NCI-H748 (cell line): ENCODE results near the gene CFAP210.
"Not testable (repeated sequence)": the region's sequence is repeated elsewhere in the genome, so short reads cannot be mapped to it uniquely, and the experiment has no call there.

Experiments
- DNase-seq: peaks from one replicate; lab custom pipeline; 2025; ENCODE audit not compliant: unreplicated experiment; lab: John Stamatoyannopoulos, UW

CFAP210 gene

DNA sequence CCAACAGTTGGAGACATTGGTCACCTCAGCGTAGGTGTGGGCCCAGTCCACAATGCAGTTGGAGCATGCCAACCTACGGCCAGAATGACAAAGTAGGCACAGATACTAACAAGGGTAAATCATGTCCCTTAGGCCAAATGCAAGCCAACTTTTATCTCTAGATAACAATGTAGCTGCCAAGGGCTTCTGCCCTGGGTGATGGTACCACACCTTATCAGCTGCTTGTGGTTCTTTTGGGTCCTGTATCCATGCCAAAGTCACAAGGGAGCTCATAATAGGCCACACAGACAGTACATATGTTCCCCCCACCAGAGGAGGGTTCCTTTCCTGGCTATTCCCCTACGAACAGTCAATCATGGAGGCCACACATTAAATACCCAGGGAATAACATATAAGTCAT, 19.1 kb upstream of the CFAP210 start:
- DNase-seq, result no peak

DNA sequence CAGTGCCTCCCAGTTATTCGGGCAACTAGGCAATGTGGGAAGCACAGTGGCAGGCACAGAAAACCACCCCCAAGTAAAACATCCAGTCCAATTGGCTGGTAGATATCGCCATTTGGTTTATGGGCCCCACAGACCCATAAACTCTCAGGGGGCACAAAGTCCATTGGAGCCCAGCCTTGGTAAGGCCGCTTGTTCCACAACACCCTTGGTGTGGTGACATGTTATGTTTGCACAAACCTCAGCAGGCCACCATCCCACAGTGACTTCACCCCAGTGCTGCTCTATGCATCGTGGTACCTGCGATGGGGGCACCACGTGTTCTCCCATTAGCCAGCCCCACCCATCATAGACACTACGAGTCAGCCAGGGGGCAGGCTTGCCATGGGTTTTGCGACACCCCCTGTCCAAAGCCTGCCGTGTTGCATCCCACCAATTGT, 18.6 kb upstream of the CFAP210 start:
- no peak for DNase-seq

DNA sequence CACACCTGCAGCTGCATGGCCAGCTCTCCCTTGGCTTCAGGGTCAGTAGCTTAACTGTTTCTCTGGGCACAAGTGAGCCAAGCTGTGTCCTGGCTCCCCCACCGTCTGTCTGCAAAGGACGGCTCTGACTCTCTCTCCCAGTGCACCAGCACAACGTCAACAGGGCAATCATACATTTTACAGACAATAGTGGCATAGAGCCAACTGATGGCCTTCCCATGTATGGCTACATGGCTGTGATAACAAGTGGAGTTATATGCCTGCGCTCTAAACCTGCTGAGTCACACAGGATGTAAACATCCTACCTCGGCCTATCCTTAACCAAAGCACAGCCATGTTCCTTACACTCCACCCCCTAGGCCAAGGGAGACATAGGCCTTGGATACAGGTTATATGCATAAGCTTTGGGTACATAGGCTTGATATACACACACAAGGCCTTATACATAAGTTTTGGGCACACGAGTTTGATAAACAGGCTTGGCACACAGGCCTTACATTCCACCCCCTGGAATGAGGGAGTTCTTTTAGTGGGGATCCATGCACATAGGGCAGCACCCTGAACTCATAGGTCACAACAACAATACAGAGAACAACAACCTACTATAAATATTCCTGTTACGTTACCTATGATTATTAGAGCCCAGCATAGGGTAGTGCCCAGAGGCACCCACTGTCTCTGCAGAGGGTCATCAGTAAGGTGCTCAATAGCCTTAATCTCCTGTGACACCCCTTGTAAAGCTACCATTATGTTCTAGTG, 17.7 kb upstream of the CFAP210 start:
- DNase-seq, result peak; percentile 58

DNA sequence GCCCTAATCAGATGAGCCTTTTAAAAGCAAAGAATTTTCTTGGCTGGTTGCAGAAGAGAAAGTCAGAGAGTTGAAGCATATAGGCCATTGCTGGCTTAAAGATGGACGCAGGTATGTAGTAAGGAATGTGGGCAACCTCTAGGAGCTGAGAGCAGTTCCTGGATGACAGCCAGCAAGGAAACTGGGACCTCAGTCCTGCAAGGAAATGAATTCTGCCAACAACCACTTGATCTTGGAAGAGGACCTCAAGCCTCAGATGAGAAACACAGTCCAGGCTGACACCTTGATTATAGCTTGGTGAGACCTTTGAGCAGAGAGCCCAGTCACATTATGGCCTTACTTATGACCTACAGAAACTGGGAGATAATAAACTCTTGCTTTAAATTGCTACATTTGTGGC, 15.8 kb upstream of the CFAP210 start:
- no peak for DNase-seq

DNA sequence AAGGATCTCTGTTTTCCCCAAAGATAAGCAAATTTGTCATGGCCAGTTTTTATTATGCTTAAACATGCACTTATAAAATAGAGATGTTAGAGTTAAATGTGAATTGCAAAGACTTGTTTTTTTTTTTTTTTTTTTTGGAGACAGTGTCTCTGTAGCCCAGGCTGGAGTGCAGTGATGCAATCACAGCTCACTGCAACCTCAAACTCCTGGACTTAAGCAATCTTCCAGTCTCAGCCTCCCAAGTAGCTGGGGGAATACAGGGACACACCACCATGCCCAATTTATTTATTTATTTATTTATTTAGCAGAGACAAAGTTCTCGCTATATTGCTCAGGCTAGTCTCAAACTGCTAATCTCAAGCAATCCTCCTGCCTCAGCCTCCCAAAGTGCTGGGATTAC, 15.1 kb upstream of the CFAP210 start:
- no peak for DNase-seq

DNA sequence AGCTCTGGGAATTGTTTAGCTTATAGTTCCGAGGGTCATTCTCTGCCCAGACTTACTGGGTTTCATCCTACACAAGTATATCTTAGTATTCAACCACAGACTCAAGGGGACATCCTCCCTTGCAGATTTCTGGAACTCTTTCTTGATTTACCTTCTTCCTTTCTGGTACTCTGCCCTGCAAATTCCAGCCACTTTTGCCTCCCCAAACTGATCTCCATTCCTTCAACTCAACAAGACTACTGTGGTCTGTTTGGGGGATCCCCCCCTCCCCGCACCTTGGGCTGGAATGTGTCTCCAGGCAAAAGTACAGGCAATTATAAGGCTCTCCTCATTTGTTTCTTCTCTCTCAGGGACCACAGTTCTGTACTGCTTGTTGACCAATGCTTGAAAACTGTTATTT, 13.4 kb upstream of the CFAP210 start:
- no peak for DNase-seq

DNA sequence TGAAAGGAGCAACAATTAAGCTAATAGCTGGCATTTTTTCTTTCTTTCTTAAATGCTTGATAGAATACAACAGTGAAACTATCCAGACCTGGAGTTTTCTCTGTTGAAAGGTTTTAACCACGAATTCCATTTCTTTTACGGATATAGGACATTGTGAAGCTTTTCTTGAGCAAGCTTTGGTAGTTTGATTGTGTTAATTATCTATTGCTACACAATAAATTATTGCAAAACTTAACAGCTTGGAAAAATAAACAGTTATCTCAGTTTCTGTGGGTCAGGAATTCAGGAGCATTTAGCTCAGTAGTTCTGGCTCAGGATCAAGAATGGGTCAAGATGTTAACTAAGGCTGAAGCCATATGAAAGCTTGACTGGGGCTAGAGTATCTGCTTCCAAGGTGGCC, 11.7 kb upstream of the CFAP210 start:
- DNase-seq, result no peak

DNA sequence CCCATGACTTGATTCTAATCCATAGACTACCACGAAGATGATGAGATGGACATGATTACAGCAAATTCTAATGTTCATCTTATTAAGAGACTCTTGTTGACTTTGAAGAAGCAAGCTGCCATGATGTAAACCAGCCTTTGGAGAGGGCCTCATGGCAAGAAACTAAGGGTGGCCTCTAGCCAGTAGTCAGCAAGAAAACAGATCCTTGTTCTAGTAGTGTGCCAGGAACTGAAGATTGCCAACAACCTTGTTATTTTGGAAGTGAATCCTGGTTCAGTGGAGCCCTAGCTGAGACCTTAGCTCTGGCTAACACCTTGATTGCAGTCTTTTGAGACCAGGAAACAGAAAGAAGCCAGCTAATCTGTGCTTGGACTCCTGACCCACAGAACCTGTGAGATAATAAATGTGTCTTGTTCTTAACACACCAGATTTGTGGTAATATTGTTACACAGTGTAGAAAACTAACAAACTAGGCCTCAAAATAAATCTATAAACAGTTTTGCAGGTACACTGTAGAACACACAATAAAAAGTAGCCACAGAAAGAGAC, 10.0 kb upstream of the CFAP210 start:
- DNase-seq, result no peak

DNA sequence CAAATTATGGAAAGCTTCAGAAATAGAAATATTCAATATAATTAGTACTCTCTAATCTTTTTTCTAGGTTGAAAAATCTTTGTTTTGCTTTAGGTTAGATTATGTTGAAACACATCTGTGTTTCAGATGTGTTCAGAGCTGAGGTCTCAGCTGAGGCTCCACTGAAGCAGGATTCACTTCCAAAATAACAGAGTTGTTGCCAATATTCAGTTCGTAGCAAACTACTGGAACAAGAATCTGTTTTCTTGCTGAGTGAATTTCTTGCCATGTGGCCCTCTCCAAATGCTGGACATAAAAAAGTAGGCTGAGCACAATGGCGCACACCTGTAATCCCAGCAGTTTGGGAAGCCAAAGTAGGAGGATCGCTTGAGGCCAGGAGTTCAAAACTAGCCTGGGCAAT, 8.8 kb upstream of the CFAP210 start:
- no peak for DNase-seq

DNA sequence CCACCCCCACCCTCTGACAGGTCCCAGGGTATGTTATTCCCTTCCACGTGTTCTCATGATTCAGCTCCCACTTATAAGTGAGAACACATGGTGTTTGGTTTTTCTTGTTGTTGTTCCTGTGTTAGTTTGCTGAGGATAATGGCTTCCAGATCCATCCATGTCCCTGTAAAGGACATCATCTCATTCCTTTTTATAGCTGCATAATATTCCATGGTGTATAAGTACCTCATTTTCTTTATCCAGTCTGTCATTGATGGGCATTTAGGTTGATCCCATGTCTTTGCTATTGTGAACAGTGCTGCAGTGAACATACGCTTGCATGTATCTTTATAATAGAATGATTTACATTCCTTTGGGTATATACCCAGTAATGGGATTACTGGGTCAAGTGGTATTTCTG, 5.0 kb upstream of the CFAP210 start:
- not testable (repeated sequence) for DNase-seq

DNA sequence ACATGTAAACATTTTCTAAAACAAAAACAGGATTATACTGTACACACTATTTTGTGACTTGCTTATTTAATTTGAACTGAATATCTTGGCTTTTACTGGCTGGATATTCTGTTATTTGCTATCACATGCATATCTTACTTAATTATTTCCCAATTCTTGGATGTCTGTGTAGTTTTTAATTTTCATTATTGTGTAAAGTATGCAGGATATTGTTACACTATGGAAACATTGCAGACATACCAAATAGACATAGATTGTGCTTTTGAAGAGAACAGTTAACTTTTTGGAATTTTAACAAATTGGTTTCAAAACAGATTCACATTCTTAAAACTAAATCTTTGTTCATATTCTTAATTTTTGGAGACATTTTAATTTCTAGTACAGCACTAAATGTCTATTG, 2.2 kb upstream of the CFAP210 start:
- DNase-seq, result no peak

DNA sequence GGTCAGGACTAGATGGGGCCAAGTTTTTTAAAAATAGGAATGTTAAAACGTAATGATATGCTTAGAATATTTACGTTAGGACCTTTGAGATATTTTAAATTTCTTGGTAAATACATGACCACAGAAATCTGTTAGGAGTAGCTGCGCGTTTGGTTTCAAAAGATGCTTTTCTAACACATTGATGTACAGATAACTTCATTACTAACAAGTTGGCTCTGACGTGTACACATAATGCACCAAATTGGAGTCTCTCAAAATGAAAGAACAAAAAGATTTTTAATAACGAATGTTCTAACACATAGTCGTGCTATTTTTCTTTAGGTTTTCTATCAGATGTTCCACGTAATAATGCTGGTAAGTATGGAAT, 672 bp upstream of the CFAP210 start:
- no peak for DNase-seq

DNA sequence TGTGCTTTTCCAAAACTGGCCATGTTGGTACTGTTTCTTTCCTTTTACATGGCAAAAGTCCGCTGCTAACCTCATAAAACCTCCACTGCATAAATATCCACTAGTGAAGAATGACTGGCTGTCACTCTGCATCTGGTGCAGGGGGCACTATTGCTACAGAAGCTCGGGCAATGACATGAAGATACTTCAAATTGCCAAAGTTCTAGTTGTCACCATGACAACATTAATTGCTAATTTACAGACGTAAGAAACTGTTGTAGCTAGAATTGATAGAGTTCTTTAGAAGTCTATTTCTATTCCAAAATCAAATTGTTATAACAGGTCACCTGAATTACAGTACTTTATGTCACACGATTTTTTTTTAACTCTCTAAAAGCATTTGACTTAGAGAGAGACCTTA, 845 bp downstream of the CFAP210 start:
- DNase-seq, result peak; percentile 71

DNA sequence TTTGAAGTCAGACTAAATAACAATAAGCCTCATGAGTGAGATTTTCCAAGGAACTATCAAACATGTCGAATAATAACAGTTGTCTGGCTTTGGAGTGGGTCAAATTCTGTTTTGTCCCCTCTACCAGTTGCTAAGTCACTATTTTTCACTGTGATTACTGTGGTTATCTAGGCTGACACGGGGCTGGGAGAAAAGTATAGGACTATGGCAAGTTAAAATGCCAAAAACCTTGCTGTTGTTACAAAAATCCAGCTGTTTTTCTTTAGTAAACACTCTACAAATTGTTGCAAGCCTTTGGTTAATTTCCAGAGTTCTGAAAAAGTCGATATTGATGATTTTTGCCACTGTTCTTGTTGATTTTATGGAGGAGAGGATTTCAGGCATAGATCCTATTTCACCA, 1.5 kb downstream of the CFAP210 start:
- DNase-seq, result no peak

DNA sequence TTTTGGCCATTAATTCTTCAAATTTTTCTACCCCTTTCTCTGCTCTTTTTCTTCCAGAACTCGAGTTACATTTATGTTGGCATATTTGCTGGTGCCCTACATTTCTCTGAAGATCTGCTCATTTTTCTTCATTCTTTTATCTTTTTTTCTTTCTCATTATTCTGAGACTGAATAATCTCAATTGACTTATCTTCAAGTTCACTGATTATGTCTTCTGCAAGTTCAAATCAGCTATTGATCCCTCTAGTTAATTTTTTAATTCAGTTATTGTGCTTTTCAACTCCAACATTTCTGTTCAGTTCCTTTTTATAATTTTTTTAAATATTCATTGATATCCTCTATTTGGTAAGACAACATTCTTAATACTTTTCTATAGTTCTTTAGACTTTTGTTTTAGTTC, 3.2 kb downstream of the CFAP210 start:
- DNase-seq, result no peak

DNA sequence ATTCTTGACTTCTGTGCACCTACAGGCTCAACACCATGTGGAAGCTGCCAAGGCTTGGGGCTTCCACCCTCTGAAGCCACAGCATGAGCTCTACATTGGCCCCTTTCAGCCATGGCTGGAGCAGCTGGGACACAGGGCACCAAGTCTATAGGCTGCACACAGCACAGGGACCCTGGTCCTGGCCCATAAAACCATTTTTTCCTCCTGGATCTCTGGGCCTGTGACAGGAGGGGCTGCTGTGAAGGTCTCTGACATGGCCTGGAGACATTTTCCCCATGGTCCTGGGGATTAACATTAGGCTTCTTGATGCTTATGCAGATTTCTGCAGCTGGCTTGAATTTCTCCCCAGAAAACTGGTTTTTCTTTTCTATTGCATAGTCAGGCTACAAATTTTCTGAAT, 6.3 kb downstream of the CFAP210 start:
- not testable (repeated sequence) for DNase-seq

DNA sequence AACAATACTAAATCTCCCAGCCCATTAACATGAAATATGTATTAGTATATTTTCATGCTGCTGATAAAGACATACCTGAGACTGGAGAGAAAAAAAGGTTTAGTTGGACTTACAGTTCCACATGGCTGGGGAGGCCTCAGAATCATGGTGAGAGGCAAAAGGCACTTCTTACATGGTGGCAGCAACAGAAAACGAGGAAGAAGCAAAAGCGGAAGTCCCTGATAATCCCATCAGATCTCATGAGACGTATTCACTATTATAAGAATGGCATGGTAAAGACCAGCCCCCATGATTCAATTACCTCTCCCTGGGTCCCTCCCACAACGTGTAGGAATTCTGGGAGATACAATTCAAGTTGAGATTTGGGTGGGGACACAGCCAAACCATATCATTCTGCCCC, 7.4 kb downstream of the CFAP210 start:
- not testable (repeated sequence) for DNase-seq

DNA sequence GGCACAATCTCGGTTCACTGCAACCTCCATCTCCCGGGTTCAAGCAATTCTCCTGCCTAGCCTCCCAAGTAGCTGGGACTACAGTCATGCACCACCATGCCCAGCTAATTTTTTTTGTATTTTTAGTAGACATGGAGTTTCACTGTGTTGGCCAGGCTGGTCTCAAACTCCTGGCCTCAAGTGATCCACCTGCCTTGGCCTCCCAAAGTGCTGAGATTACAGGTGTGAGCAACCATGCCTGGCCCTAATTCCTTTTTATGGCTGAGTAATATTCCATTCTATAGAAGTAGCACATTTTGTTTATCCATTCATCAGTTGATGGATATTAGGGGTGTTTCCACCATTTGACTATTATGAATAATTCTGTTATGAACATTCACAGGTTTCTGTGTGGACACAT, 9.5 kb downstream of the CFAP210 start:
- not testable (repeated sequence) for DNase-seq

DNA sequence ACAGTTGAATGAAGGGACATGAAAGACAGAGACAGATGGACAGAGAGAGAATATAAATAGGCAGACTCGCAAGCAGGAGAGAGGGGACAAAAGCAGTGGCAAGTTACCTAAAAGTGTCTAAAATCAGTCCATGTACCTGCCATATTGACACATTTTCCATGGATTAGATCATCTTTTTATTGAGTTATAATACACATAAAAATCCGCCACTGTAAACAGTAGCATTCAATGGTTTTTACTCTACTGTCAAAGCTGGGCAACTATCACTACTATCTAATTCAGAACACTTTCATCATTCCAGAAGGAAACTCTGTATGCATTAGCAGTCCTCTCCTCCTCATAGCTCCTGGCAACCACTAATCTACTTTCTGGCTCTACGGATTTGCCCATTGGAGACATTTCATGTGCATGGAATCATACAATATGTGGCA, 10.1 kb downstream of the CFAP210 start:
- no peak for DNase-seq

DNA sequence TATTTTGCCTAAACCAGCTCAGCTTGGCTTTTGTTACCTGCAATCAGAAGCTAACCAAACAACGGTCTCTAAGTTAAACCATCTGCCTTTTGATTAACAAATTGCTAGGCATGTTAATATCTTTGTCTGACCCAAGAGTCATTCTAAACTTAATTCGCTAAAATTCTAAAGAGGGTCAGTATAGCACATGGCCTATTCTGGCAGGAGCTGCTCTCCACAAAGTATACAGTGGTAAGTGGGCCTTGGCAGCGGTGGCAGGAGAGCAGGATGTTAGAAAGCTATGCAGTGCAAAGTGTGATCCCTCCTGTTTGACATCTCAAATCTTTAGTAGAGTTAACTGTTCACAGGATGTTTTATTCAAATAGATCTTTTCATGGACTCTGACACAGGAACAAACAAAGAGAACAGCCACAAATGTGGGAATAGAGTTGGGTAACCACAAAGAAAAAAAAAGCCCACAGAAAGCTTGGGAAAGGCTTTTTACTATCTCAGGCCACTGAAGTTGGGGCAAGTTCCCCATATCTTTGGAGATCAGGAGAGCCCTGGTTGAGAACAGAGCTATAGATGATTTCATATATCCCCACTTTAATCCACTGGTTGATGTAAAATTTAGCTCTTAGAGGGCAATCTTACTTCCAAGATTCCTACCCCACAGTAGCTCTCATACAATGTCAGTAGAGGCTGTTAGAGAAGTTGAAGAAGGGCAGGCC, 10.6 kb downstream of the CFAP210 start:
- DNase-seq, result no peak

DNA sequence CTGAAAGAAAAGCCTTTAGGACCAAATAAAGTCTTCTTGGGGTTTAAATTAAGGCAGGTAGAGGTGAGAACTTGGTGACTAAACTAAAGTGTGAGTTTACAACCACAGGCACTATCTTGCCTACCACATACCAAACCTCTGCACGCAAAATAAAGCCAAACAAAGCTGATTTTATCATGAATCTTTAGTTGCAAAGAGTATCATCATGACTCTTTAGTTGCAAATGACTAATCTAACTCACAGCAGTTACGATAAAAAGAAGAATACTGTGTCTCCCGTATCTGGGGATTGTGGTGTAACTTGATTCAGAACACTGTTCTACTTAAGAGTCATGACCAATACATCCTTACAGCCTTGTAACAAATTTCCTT, 11.2 kb downstream of the CFAP210 start:
- no peak for DNase-seq

DNA sequence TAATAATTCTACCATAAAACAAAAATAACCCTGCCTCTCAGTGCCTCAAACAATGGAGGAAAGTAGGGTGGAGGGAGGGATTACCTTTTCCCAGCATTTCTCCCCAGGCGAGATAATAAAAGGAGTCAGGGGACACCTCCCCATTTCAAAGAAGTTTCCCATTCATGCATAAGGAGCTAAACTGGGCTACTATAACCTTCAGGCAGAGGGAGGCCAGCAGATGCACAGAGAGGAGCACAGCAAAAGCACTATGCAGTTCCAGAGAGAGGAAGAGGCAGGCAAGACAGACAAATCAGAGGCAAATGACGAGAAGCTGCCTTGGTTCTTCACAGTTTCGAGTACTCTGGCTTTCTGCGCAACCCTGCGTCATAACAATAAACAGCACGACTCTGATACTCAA, 17.4 kb downstream of the CFAP210 start:
- DNase-seq, result no peak

DNA sequence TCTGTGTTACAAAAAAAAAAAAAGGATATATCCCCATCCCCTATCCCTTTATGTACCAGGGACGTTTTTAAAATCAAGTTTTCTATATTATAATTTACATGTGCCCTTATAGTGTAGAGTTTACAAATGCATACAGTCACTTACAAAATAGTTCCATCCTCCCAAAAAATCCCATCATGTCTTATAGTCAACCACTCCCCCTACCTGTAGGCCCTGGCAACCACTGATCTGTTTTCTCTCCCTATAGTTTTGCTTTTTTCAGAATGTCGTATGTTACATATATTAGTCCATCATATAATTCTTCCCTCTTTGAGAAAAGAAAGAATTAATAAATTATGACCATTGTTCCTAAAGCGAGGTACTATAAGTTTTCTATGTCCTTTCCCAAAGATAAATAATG, 17.8 kb downstream of the CFAP210 start:
- no peak for DNase-seq
